Ascending aorta (tissue), 2 donors: ENCODE results near the gene RNF213. TPM values are rescaled to one million over a fixed set of nuclear protein-coding genes. Genes with fewer than 3 reads are reported as not detected.
"Not testable (repeated sequence)": the region's sequence is repeated elsewhere in the genome, so short reads cannot be mapped to it uniquely, and the experiment has no call there.

Experiments
- DNase-seq, 2 donors: peaks; one replicate each; pipeline ENCODE4 v3.0.0-alpha.2; 2019; ENCODE audit warnings: low spot score in 2 of 2
- H3K27ac ChIP-seq, 2 donors: fragments of 200-600 bp; sonication (generic); one replicate each; pipeline ENCODE4 v1.5.1; 2016 to 2017; ENCODE audit warnings: mild to moderate bottlenecking in 1 of 2
- H3K27me3 ChIP-seq: fragments of 200-600 bp; sonication (generic); one replicate; pipeline ENCODE4 v1.5.1; 2017
- H3K36me3 ChIP-seq, 2 donors: fragments of 200-600 bp; sonication (generic); one replicate each; pipeline ENCODE4 v1.5.1; 2016
- H3K4me1 ChIP-seq, 2 donors: fragments of 200-600 bp; sonication (generic); one replicate each; pipeline ENCODE4 v1.5.1; 2016 to 2017; ENCODE audit warnings: mild to moderate bottlenecking in 1 of 2
- H3K4me3 ChIP-seq, 2 donors: fragments of 200-600 bp; sonication (generic); one replicate each; pipeline ENCODE4 v1.5.1; 2016 to 2017; ENCODE audit warnings: mild to moderate bottlenecking in 1 of 2
- H3K9me3 ChIP-seq, 2 donors: fragments of 200-600 bp; sonication (generic); one replicate each; pipeline ENCODE4 v1.5.1; 2016
- CTCF ChIP-seq, 3 experiments: fragments of 200-600 bp in 2 of 3; fragments of 450-650 bp in 1 of 3; sonication (generic) in 2 of 3; IDR thresholded peaks; one replicate each; pipeline ENCODE4 v1.5.1; 2016 to 2019; ENCODE audit warnings: antibody characterized with exemption in 3 of 3, mild to moderate bottlenecking in 1 of 3, moderate library complexity in 1 of 3
- intact Hi-C: fragments of 100-400 bp; cut with DNase I; formaldehyde crosslinking; loops from one replicate; pipeline ENCODE4 v1.15.1; 2023
- total RNA-seq: library from RNA; depleted of rRNA; stranded (reverse); fragments of >200 nt; gene quantifications from one replicate; pipeline ENCODE4 v1.1.0, GENCODE V29; 2016

Gene RNF213
- total RNA-seq, 1 donor from 2014 or later, result 155 TPM

DNA sequence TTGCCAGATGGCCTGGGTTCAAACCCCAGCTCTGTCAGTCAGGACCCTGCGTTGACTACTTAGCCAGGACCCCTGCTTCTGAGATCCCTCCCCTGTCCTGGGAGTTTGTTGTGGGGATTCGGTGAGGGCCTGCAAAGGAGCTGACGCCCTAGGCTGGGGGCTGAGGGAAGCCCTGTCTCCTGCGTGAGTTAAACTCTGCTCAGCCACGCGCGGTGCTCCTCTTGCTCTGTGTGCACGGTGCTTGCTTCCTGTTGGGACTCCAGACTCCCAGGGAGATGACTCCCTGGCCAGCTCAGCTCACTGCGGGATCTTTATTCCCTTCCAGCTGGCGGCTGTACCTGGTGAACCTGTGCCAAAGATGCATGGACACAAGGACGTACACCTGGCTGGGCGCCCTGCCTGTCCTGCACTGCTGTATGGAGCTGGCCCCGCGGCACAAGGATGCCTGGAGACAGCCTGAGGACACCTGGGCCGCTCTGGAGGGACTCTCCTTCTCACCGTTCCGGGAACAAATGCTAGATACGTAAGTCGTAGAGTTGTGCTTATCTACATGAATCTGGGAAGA, 37.4 kb downstream of the RNF213 start:
- no peak overlapping the region for H3K4me3 ChIP-seq
- intact Hi-C loops, result no loop called here
- no peaks in the 10 kb centered on the region for H3K27me3 ChIP-seq
- peaks cover 2 to 3% of the 10 kb centered on the region in 2 donors for H3K9me3 ChIP-seq
- H3K36me3 ChIP-seq, result peaks cover 87 to 100% of the 10 kb centered on the region in 2 donors
- H3K27ac ChIP-seq, result no peak overlapping the region
- no peak for TF ChIP-seq CTCF (IDR thresholded peaks at IDR 0.05)
- H3K4me1 ChIP-seq, result no peaks in the 10 kb centered on the region
- no peak for DNase-seq

- H3K36me3 ChIP-seq, result peaks cover 91 to 100% of the 10 kb centered on the region in 2 donors
- intact Hi-C loops, H3K27me3 ChIP-seq: not testable (repeated sequence)
Observed at GRCh38 chr17:80299350-80300100, 38.9 kb downstream of the RNF213 start.

DNA sequence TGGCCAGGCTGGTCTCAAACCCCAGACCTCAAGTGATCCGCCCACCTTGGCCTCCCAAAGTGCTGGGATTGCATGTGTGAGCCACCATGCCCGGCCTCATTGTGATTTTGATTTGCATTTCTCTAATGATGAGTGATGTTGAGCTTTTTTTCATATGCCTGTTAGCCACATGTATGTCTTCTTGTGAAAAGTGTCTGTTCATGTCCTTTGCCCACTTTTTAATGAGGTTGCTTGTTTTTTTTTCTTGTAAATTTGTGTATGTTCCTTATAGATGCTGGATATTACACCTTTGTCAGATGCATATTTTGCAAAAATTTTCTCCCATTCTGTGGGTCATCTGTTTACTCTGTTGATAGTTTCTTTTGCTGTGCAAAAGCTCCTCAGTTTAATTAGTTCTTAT, 40.1 kb downstream of the RNF213 start:
- DNase-seq, H3K4me1 ChIP-seq, H3K4me3 ChIP-seq, H3K27me3 ChIP-seq, intact Hi-C loops, H3K27ac ChIP-seq: not testable (repeated sequence)
- peaks cover 89 to 100% of the 10 kb centered on the region in 2 donors for H3K36me3 ChIP-seq
- peaks cover 8 to 17% of the 10 kb centered on the region in 2 donors for H3K9me3 ChIP-seq

More at GRCh38 chr17:80299350-80300100, 38.9 kb downstream of the RNF213 start:
- not testable (repeated sequence) for H3K27ac ChIP-seq, H3K4me1 ChIP-seq, H3K4me3 ChIP-seq, DNase-seq
- peaks cover 8 to 16% of the 10 kb centered on the region in 2 donors for H3K9me3 ChIP-seq

DNA sequence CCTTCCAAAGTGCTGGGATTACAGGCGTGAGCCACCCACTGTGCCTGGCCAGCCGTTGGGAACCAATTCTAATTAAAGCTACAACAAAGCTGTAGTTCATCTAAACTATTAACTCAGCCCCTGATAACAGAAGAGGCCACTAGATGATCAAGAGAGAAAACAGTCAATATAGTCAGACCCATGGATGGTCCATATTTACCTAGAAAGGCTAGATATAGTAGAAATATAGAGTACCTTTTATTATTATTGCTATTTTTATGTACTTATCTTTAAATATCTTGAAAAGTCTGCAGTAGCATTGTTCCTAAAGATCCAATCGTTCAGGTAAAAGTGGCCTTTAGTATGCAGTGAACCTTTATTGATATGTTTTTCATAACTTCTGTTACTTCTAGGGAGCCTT, 43.2 kb downstream of the RNF213 start:
- Histone ChIP-seq H3K36me3 (peaks cover 86 to 100% of the 10 kb centered on the region in 2 donors), H3K4me3 (no peak overlapping the region), H3K9me3 (peaks cover 8 to 17% of the 10 kb centered on the region in 2 donors), H3K27ac (no peak overlapping the region), H3K4me1 (no peaks in the 10 kb centered on the region), H3K27me3 (no peaks in the 10 kb centered on the region)
- no peak for DNase-seq
- TF ChIP-seq CTCF (IDR thresholded peaks at IDR 0.05), result no peak
- intact Hi-C loops, result no loop called here

GRCh38 chr17:80307994-80308691, 47.5 kb downstream of the RNF213 start:
- TF ChIP-seq CTCF (IDR thresholded peaks at IDR 0.05), result no peak
- Histone ChIP-seq H3K36me3 (peaks cover 89 to 95% of the 10 kb centered on the region in 2 donors), H3K27ac (no peak overlapping the region), H3K4me3 (no peak overlapping the region), H3K4me1 (no peaks in the 10 kb centered on the region), H3K9me3 (peaks cover 4 to 14% of the 10 kb centered on the region in 2 donors), H3K27me3 (no peaks in the 10 kb centered on the region)
- no peak for DNase-seq
- intact Hi-C loops, result no loop called here

- H3K9me3 ChIP-seq, result peaks cover 0 to 7% of the 10 kb centered on the region in 2 donors
- TF ChIP-seq CTCF (IDR thresholded peaks at IDR 0.05), result no peak
- H3K4me1 ChIP-seq, result no peaks in the 10 kb centered on the region
- no peak for DNase-seq
- H3K4me3 ChIP-seq, result no peak overlapping the region
- peaks cover 85 to 91% of the 10 kb centered on the region in 2 donors for H3K36me3 ChIP-seq
- intact Hi-C loops, result no loop called here
- no peaks in the 10 kb centered on the region for H3K27me3 ChIP-seq
- no peak overlapping the region for H3K27ac ChIP-seq
Observed at GRCh38 chr17:80308692-80309517, 48.3 kb downstream of the RNF213 start.
